Fibroblast of pulmonary artery (primary cell): Measurements from ENCODE around the gene HDHD2.
A peak's percentile ranks its signal among the peaks of the same experiment; 100 is the strongest.

ENCODE experiments used
- DNase-seq: peaks from one replicate; pipeline ENCODE4 v3.0.0-alpha.2; 2010; ENCODE audit warnings: low read depth
- H3K4me3 ChIP-seq: replicated peaks from 2 replicates; pipeline ENCODE4 v1.5.1; 2011; ENCODE audit warnings: low read depth, mild to moderate bottlenecking, control low read depth, low read length, moderate library complexity
- CTCF ChIP-seq: IDR thresholded peaks from 2 replicates; pipeline ENCODE4 v1.5.1; 2011; ENCODE audit warnings: mild to moderate bottlenecking, control low read depth, low read length, inconsistent platforms; ENCODE audit errors: missing control alignments

Gene HDHD2

GRCh38 chr18:47179520-47179919 is 29.2 kb upstream of the HDHD2 start:
- TF ChIP-seq CTCF = no peak
- DNase-seq = no peak
- no peak overlapping the region for H3K4me3 ChIP-seq

DNA sequence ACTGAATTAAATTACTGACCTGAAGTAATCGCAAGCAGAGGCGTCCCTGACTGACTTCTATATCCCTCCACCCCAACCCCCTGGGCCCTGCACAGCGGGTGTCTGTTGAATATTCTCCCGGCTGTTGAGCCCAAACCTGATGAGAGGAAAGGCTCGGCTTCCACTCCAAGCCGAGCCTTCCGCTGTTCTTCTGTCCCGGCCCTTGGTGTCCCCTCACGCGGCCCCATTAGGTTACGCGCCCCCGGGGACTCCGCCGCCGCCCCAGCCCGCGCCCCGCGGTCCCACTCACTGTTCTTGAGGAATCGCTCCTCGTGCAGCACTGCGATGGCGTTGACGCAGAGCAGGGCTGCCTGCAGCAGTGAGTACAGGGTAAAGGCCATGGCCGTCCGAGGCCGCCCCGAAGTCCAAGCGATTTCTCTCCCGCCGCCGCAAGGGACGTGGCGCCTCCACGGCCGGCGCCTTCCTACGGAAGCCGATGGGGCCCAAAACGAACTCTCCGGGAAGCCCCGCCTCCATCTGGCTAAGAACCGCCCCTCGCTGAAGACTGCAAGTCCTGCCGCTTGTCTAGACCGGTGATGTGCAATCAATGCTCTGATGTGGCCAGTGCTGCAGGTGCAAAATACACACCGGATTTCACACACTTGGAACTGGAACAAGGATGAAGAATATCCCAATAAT is 25.7 kb upstream of the HDHD2 start, which contains the start of gene IER3IP1:
Gene IER3IP1, minus strand, starts transcription at position 467 of the 678 bp plus-strand sequence. Its CDS starts 87 bp downstream, at position 380.
- H3K4me3 ChIP-seq = peak within 1 kb of the TSS; percentile 96
- DNase-seq = peak; percentile 94
- peak; percentile 3 for TF ChIP-seq CTCF

GRCh38 chr18:47175283-47175897 is 25.1 kb upstream of the HDHD2 start:
- DNase-seq = peak; percentile 10
- no peak for TF ChIP-seq CTCF
- H3K4me3 ChIP-seq = peak overlapping the region; percentile 96

DNA sequence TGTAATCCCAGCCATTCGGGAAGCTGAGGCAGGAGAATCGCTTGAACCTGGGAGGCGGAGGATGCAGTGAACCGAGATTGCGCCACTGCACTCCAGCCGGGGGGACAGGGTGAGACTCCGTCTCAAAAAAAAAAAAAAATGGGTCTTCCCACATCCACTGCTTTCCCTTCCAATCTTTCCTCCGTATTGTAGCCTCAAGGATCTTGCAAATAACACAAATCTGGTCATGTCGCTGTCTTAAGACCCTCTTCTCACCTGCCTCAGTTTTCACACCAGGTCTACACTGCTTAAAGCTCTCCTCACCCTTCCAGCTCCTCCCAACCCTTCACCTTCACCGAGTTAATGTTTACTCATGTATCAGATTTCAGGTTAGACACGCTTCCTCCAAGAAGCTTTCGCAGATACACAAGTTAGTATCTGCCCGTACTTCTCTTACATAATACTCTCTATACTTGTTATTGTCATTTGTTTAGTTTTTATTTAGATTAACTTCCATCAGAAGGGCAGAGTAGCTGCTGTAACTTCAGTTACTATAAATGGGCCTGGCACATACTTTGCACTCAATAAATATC is 24.3 kb upstream of the HDHD2 start:
- no peak for DNase-seq
- TF ChIP-seq CTCF = no peak
- peak overlapping the region; percentile 96 for H3K4me3 ChIP-seq

DNA sequence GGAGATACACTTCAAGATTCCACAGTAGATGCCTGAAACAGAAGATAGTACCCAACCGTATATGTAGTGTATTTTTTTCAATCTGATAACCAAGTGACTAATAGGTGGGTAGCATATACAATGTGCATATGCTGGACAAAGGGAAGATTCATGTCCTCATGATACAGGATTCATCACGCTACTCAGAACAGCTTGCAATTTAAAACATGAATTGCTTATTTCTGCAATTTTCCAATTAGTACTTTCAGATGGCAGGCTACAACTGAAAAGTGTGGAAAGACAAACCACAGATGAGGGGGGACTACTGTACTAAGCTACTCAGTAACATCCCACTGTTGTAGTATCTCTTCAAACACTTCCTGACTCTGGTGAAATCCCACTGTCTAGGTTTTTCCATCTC is 22.2 kb upstream of the HDHD2 start:
- TF ChIP-seq CTCF = no peak
- DNase-seq = no peak
- no peak overlapping the region for H3K4me3 ChIP-seq

DNA sequence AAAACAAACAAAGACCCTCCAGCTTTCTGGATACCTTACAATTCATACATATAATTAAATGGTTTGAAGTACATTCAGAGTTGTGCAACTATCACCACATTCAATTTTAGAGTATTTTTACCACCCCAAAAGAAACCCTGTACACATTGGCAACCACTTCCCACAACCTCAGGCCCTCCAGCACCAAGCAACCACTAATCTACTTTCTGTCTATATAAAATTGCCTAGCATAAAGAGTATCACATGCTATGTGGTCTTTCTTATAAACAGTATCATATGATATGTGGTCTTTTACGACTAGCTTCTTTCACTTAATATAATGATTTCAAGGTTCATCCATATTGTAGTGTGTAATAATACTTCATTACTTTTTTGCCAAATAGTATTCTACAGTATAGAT is 18.6 kb upstream of the HDHD2 start:
- no peak overlapping the region for H3K4me3 ChIP-seq
- no peak for DNase-seq
- TF ChIP-seq CTCF = no peak
